ENCODE measurements around the gene COQ4. TPM values are rescaled to one million over a fixed set of nuclear protein-coding genes. Genes with fewer than 3 reads are reported as not detected.

The COQ4 gene
- total and polyA plus RNA-seq, 2 of the 8 experiments (the other 6 are each of a cell fraction or from before 2014, with no cell fraction given) = 32.3 to 58.8 TPM

DNA sequence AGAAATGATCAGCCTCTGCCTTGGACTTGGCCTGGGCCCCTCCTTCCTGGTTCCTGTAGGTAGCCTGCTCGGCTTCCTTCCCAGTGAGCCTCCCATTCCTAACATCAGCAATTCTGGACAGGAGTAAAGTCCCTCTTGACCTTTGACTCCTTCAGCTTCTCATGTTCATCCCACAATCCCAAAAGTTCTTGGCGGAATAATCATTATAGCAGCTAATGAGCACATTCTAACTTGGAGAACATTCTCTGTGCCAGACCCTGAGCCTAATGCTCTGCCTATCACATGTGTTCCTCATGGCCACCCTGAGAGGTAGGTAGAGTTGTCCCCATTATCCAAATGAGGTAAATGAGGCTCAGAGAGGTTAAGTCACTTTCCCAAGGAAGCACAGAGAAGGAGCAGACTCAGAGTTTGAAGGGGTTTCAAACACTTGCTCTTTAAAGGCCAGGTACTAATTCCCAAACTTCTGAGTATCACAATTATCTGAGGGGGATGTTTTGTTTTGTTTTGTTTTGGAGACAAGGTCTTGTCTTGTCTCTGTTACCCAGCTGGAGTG lies 25.3 kb upstream of the COQ4 start:
- no peaks in the 10 kb centered on the region for H3K23me2 ChIP-seq (ENCODE audit: low read depth, low read length)
- H3K36me3 ChIP-seq (ENCODE audit: control insufficient read depth in 2 of 4, insufficient read depth in 4 of 4, low read length in 3 of 4) = no peaks in the 10 kb centered on the region
- H4K91ac ChIP-seq (replicated peaks; ENCODE audit: insufficient read length, low read length) = no peak overlapping the region
- POLR2A ChIA-PET (ENCODE audit: partially characterized antibody) = interaction anchor here (1.0 to 2.7 kb wide), 5 partner anchors 8 to 67 kb away, joined by 3 to 9 read pairs (median 6); no protein-coding TSS in a partner anchor
- DNase-seq (ENCODE audit: low read depth in 1 of 2, low spot score in 2 of 2) (no peak), FAIRE-seq (no peak)
- no peak overlapping the region for H3K27ac ChIP-seq (ENCODE audit: low read depth, low read length)
- H3K9me3 ChIP-seq (ENCODE audit: insufficient read depth in 2 of 2, low read depth in 1 of 2, low read length in 1 of 2) = no peaks in the 10 kb centered on the region
- H3K4me3 ChIP-seq (ENCODE audit: extremely low read depth in 1 of 4, insufficient read depth in 2 of 4, low read depth in 3 of 4, low read length in 4 of 4) = no peak overlapping the region
- no peak overlapping the region for H2BK5ac ChIP-seq (ENCODE audit: low read depth, low read length)
- CTCF ChIA-PET (ENCODE audit: partially characterized antibody) = interaction anchor here (0.8 to 8.1 kb wide), 13 partner anchors 7 to 141 kb away, joined by 3 to 88 read pairs (median 17); no protein-coding TSS in a partner anchor
- no peak overlapping the region for H2BK12ac ChIP-seq (ENCODE audit: low read depth, low read length)
- H3K4me1 ChIP-seq (replicated peaks in 1 of 4; ENCODE audit: control insufficient read depth in 3 of 4, insufficient read depth in 4 of 4, low read length in 3 of 4) = no peaks in the 10 kb centered on the region
- no peaks in the 10 kb centered on the region for H3K79me1 ChIP-seq (ENCODE audit: low read depth, low read length)
- no peak overlapping the region for H2BK20ac ChIP-seq (ENCODE audit: low read length)
- no peak overlapping the region for H2AFZ ChIP-seq (ENCODE audit: low read length)
- H3K4me2 ChIP-seq (ENCODE audit: insufficient read depth in 1 of 2, low read depth in 2 of 2, low read length in 2 of 2) = no peak overlapping the region
- 80% methylated on average over 2 of the region's 2 CpGs; no CpG with 5 or more reads in 1 of the 2 experiments for WGBS, 2 experiments (ENCODE audit: extremely low coverage in 1 of 2, insufficient coverage in 1 of 2, insufficient read length in 1 of 2, insufficient replicate concordance in 2 of 2, low coverage in 1 of 2, low lambda C conversion rate in 2 of 2, missing lambda C conversion rate in 1 of 2)
- no peak overlapping the region for H3K23ac ChIP-seq (ENCODE audit: insufficient read length)
- H2BK15ac ChIP-seq (ENCODE audit: low read length) = no peak overlapping the region
- no peak overlapping the region for H2AK5ac ChIP-seq (ENCODE audit: low read depth, low read length)
- H3K9ac ChIP-seq (replicated peaks in 1 of 4; ENCODE audit: extremely low read depth in 1 of 4, low read depth in 3 of 4, low read length in 3 of 4) = no peak overlapping the region
- TF ChIP-seq SUZ12 (IDR thresholded peaks at IDR 0.05; ENCODE audit: low read length) (no peak), KDM1A (IDR thresholded peaks at IDR 0.05; ENCODE audit: borderline replicate concordance, low read length) (0 out of 2 replicates have a peak, but pooled peaks have one; percentile 18)
- no peak overlapping the region for H2BK120ac ChIP-seq (replicated peaks; ENCODE audit: low read depth, low read length)
- peaks cover 1 to 3% of the 10 kb centered on the region in 2 experiments for H4K20me1 ChIP-seq (replicated peaks in 1 of 2; ENCODE audit: control insufficient read depth in 1 of 2, insufficient read depth in 2 of 2, low read length in 2 of 2)
- no peak overlapping the region for H4K5ac ChIP-seq (ENCODE audit: insufficient read length, low read depth, low read length)
- H3K79me2 ChIP-seq (ENCODE audit: control insufficient read depth in 1 of 2, insufficient read depth in 2 of 2, low read length in 2 of 2) = no peaks in the 10 kb centered on the region
- no peak overlapping the region for H3K14ac ChIP-seq (ENCODE audit: insufficient read length)
- no peak overlapping the region for H4K8ac ChIP-seq (ENCODE audit: extremely low read depth, insufficient read depth, low read length)
- no peaks in the 10 kb centered on the region for H3K27me3 ChIP-seq (replicated peaks in 1 of 4; ENCODE audit: control insufficient read depth in 3 of 4, extremely low read depth in 1 of 4, insufficient read depth in 3 of 4, low read length in 3 of 4)
- no peak overlapping the region for H3K56ac ChIP-seq (replicated peaks; ENCODE audit: insufficient read length, low read depth, low read length)
- no peak overlapping the region for H3K18ac ChIP-seq (ENCODE audit: extremely low read depth, low read length)
- H3K4ac ChIP-seq (replicated peaks; ENCODE audit: insufficient read length, low read depth, low read length) = no peak overlapping the region
